Activated T-cell treated with anti-CD3 and anti-CD28 coated beads for 48 hours (primary cell): Measurements from ENCODE around the gene C16orf90.
A peak's percentile ranks its signal among the peaks of the same experiment; 100 is the strongest.
"Not testable (repeated sequence)": the region's sequence is repeated elsewhere in the genome, so short reads cannot be mapped to it uniquely, and the experiment has no call there.

Experiments used
- DNase-seq: peaks from one replicate; pipeline ENCODE4 v3.0.0-alpha.2; 2020; ENCODE audit warnings: low read depth

The C16orf90 gene

GRCh38 chr16:3511286-3512180, 16.2 kb upstream of the C16orf90 start:
- no peak for DNase-seq

- no peak for DNase-seq
These were observed 15.1 kb upstream of the C16orf90 start for GRCh38 chr16:3510416-3510815.

GRCh38 chr16:3509470-3509928, 14.2 kb upstream of the C16orf90 start:
- peak; percentile 52 for DNase-seq

- DNase-seq, result no peak
These were observed 13.4 kb upstream of the C16orf90 start for GRCh38 chr16:3508736-3509135.

GRCh38 chr16:3503523-3503922, 8.2 kb upstream of the C16orf90 start:
- no peak for DNase-seq

- no peak for DNase-seq
These were observed 6.6 kb upstream of the C16orf90 start for GRCh38 chr16:3501783-3502400.

GRCh38 chr16:3501412-3501761, 6.1 kb upstream of the C16orf90 start:
- not testable (repeated sequence) for DNase-seq

GRCh38 chr16:3498988-3499387, 3.7 kb upstream of the C16orf90 start:
- no peak for DNase-seq

GRCh38 chr16:3497771-3498170, 2.5 kb upstream of the C16orf90 start:
- no peak for DNase-seq

GRCh38 chr16:3496386-3496785, 1.1 kb upstream of the C16orf90 start:
- no peak for DNase-seq

- DNase-seq, result no peak
These were observed 809 bp downstream of the C16orf90 start for GRCh38 chr16:3494386-3494973.

GRCh38 chr16:3492356-3492755, 2.9 kb downstream of the C16orf90 start:
- DNase-seq, result no peak

- DNase-seq, result no peak
These were observed 4.2 kb downstream of the C16orf90 start for GRCh38 chr16:3490911-3491629.

- DNase-seq, result no peak
These were observed 6.5 kb downstream of the C16orf90 start for GRCh38 chr16:3488801-3489200.

GRCh38 chr16:3487521-3488410, 7.5 kb downstream of the C16orf90 start:
- no peak for DNase-seq

GRCh38 chr16:3486506-3487215, 8.6 kb downstream of the C16orf90 start:
- no peak for DNase-seq

- DNase-seq, result no peak
These were observed 9.3 kb downstream of the C16orf90 start for GRCh38 chr16:3485821-3486505.

- no peak for DNase-seq
These were observed 10.1 kb downstream of the C16orf90 start for GRCh38 chr16:3485097-3485745.

- no peak for DNase-seq
These were observed 10.8 kb downstream of the C16orf90 start for GRCh38 chr16:3484318-3485096.
